DND-41 (cell line): Measurements from ENCODE around the gene NPAS1.
A peak's percentile ranks its signal among the peaks of the same experiment; 100 is the strongest.
"Not testable (repeated sequence)": the region's sequence is repeated elsewhere in the genome, so short reads cannot be mapped to it uniquely, and the experiment has no call there.

Source experiments
- ATAC-seq: fragments of 200-7000 bp; cut with Tn5 transposase; 3 replicates; pipeline ENCODE4 v1.9.1; 2021; ENCODE audit warnings: low read depth; ENCODE audit not compliant: insufficient read depth
- DNase-seq: peaks from one replicate; pipeline ENCODE4 v3.0.0-alpha.2; 2020
- H2AFZ ChIP-seq: 2 replicates; pipeline ENCODE4 v1.6.0; 2012; ENCODE audit warnings: low read depth, low read length
- H3K27ac ChIP-seq: 2 replicates; pipeline ENCODE4 v1.5.1; 2012; ENCODE audit warnings: low read length, inconsistent platforms
- H3K27me3 ChIP-seq: fragments of 200-600 bp; sonication (generic); 2 replicates; pipeline ENCODE4 v1.6.0; 2012; ENCODE audit warnings: low read length, mild to moderate bottlenecking, inconsistent platforms; ENCODE audit not compliant: insufficient read depth, poor library complexity
- H3K36me3 ChIP-seq: 2 replicates; pipeline ENCODE4 v1.5.1; 2012; ENCODE audit warnings: low read length, inconsistent platforms; ENCODE audit not compliant: insufficient read depth
- H3K4me1 ChIP-seq: 2 replicates; pipeline ENCODE4 v1.5.1; 2012; ENCODE audit warnings: mild to moderate bottlenecking, low read length; ENCODE audit not compliant: insufficient read depth
- H3K4me2 ChIP-seq: 2 replicates; pipeline ENCODE4 v1.6.0; 2012; ENCODE audit warnings: mild to moderate bottlenecking, moderate library complexity, low read length, inconsistent platforms; ENCODE audit not compliant: insufficient read depth
- H3K4me3 ChIP-seq, 2 experiments: fragments of 200-600 bp in 1 of 2; shearing (Covaris generic) in 1 of 2; 2 replicates each; pipeline ENCODE4 v1.5.1; 2012 to 2016; ENCODE audit warnings: inconsistent platforms in 2 of 2, low read length in 2 of 2, mild to moderate bottlenecking in 2 of 2, low read depth in 1 of 2, moderate library complexity in 1 of 2
- H3K79me2 ChIP-seq: 2 replicates; pipeline ENCODE4 v1.6.0; 2012; ENCODE audit warnings: low read length, inconsistent platforms; ENCODE audit not compliant: insufficient read depth
- H3K9ac ChIP-seq: 2 replicates; pipeline ENCODE4 v1.6.0; 2012; ENCODE audit warnings: low read depth, mild to moderate bottlenecking, inconsistent platforms, low read length, moderate library complexity
- H3K9me3 ChIP-seq: 2 replicates; pipeline ENCODE4 v1.5.1; 2012; ENCODE audit warnings: low read length, moderate library complexity, mild to moderate bottlenecking, inconsistent platforms; ENCODE audit not compliant: insufficient read depth, severe bottlenecking
- H4K20me1 ChIP-seq: 2 replicates; pipeline ENCODE4 v1.6.0; 2012; ENCODE audit warnings: low read length; ENCODE audit not compliant: insufficient read depth
- EZH2 ChIP-seq: IDR thresholded peaks from 3 replicates; pipeline ENCODE4 v1.6.1; 2012; ENCODE audit warnings: borderline replicate concordance, low read depth, mild to moderate bottlenecking, moderate library complexity, low read length, inconsistent platforms; ENCODE audit not compliant: severe bottlenecking
- TF ChIP-seq, protein P1 (sequence below): IDR thresholded peaks from 2 replicates; pipeline ENCODE4 v1.5.1; 2012; ENCODE audit warnings: borderline replicate concordance, low read length, moderate library complexity, mild to moderate bottlenecking; ENCODE audit not compliant: poor library complexity, severe bottlenecking; ENCODE audit errors: extremely low read depth

NPAS1 gene

DNA sequence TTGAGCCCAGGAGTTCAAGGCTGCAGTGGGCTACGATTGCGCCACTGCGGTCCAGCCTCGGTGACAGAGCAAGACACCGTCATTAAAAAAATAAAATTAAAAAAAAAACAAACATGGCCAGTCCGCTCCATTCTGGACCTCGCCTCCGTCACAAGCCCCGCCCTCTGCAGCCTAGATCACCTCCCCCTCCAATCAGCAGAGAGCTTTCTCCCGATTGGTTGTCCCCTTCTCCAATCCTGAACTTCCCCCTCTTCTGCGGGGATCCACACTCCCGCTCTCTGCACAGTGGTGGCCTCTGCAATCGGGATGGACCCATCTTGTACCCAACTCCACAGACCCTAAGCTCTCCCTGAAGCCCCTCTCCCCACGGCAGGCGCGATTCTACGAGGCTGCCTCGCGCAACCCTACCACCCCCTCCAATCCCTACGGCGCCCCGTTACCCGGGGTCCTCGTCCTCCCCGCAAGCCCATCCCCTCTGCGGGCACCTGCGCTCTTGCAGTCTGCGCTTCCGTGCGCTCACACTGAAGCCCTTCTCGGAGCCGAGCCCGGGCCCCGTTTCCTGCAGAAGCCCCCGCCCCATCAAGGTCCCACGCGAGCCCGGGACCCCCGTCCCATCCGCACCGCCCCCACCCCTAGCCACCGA is 28.2 kb downstream of the NPAS1 start:
- H3K9ac ChIP-seq: peak overlapping the region; percentile 81
- peak overlapping the region; percentile 81 for H3K4me2 ChIP-seq
- H3K4me3 ChIP-seq: peak overlapping the region; percentile 61 to 89; a peak in 3 of 4 replicates
- H3K27ac ChIP-seq: peak overlapping the region; percentile 71
- H2AFZ ChIP-seq: peak overlapping the region; percentile 84
- no peaks in the 10 kb centered on the region for H3K27me3 ChIP-seq
- ATAC-seq (peak; percentile 67), DNase-seq (peak; percentile 85)
- peaks cover 33% of the 10 kb centered on the region for H3K79me2 ChIP-seq
- H4K20me1 ChIP-seq: peaks cover 3% of the 10 kb centered on the region; the same call in 1 of the 2 replicates
- peaks cover 15% of the 10 kb centered on the region for H3K36me3 ChIP-seq
- no peak for TF ChIP-seq EZH2
- TF ChIP-seq, protein P1, sequence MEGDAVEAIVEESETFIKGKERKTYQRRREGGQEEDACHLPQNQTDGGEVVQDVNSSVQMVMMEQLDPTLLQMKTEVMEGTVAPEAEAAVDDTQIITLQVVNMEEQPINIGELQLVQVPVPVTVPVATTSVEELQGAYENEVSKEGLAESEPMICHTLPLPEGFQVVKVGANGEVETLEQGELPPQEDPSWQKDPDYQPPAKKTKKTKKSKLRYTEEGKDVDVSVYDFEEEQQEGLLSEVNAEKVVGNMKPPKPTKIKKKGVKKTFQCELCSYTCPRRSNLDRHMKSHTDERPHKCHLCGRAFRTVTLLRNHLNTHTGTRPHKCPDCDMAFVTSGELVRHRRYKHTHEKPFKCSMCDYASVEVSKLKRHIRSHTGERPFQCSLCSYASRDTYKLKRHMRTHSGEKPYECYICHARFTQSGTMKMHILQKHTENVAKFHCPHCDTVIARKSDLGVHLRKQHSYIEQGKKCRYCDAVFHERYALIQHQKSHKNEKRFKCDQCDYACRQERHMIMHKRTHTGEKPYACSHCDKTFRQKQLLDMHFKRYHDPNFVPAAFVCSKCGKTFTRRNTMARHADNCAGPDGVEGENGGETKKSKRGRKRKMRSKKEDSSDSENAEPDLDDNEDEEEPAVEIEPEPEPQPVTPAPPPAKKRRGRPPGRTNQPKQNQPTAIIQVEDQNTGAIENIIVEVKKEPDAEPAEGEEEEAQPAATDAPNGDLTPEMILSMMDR: peak; percentile 1
- peaks cover 24% of the 10 kb centered on the region for H3K4me1 ChIP-seq
- H3K9me3 ChIP-seq: no peaks in the 10 kb centered on the region

DNA sequence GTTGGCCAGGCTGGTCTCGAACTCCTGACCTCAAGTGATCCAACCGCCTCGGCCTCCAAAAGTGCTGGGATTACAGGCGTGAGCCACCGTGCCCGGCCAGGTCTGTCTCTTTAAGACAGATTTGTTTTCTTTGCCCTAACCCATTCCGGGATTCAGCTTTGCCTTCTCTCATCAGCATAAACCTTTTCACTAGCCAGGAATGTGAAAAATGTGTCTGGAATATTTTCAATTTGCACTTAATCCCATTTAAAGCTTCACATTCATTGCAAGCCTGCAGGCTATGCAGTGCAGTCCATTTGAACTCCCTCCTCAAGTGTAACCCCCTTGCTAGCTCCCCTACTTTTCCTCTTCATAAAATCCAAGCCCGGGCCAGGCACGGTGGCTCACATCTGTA is 29.7 kb downstream of the NPAS1 start:
- peaks cover 15% of the 10 kb centered on the region for H3K36me3 ChIP-seq
- H3K9me3 ChIP-seq: no peaks in the 10 kb centered on the region
- H3K27me3 ChIP-seq: no peaks in the 10 kb centered on the region
- H3K79me2 ChIP-seq: peaks cover 33% of the 10 kb centered on the region
- TF ChIP-seq EZH2: no peak
- TF ChIP-seq, protein P1: no peak
- peaks cover 24% of the 10 kb centered on the region for H3K4me1 ChIP-seq
- H3K4me3 ChIP-seq: peak overlapping the region in 1 of 2 experiments; percentile 89; a peak in 2 of 4 replicates
- H4K20me1 ChIP-seq: peaks cover 3% of the 10 kb centered on the region; the same call in 1 of the 2 replicates
- H2AFZ ChIP-seq: peak overlapping the region; percentile 28; the same call in 1 of the 2 replicates
- ATAC-seq (no peak), DNase-seq (no peak)
- peak overlapping the region; percentile 46 for H3K9ac ChIP-seq
- peak overlapping the region; percentile 81 for H3K4me2 ChIP-seq
- H3K27ac ChIP-seq: peak overlapping the region; percentile 38

DNA sequence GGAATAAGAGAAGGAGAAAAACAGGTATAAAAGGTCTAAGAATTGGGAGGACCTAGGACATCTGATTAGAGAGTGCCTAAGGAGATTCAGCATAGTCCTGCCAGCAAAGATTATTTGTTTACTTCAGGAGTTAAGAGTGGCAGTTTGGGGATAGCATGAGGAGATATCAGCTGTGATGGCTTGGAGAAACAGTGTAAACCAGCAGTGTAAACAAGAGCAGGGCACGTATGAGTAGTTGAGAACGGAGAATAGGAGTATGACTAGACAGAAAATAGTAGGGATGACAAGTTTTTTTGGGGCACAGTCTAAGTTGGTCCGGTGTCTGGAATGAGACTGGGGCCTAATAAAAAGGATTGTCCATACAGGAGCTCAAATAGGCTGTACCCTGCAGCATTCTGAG is 30.9 kb downstream of the NPAS1 start:
- Histone ChIP-seq H3K4me1 (peaks cover 24% of the 10 kb centered on the region), H3K79me2 (peaks cover 28% of the 10 kb centered on the region)
- DNase-seq, H2AFZ ChIP-seq, H3K4me3 ChIP-seq, H4K20me1 ChIP-seq, ATAC-seq, H3K36me3 ChIP-seq, H3K27me3 ChIP-seq, H3K27ac ChIP-seq, H3K9ac ChIP-seq, H3K4me2 ChIP-seq, H3K9me3 ChIP-seq: not testable (repeated sequence)

DNA sequence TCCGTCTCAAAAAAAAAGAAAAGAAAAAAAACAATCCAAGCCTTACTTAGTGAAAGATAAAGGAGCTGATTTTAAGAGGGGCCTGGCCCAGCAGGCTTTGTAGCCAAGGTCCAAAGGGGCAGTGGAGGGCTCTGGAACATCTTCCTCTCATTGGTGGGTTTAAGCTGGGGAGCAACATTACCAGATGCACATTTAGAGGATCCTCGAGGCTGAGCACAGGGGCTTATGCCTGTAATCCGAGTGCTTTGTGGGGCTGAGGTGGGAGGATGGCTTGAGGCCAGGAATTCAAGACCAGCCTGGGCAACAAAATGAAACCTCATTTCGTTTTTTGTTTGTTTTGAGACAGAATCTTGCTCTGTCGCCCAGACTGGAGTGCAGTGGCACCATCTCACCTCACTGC is 36.8 kb downstream of the NPAS1 start:
- no peak overlapping the region for H3K27ac ChIP-seq
- no peak overlapping the region for H3K4me2 ChIP-seq
- no peak for DNase-seq
- no peaks in the 10 kb centered on the region for H3K36me3 ChIP-seq
- H3K9ac ChIP-seq: no peak overlapping the region
- H4K20me1 ChIP-seq: no peaks in the 10 kb centered on the region
- H3K4me3 ChIP-seq: no peak overlapping the region
- H3K79me2 ChIP-seq: no peaks in the 10 kb centered on the region
- ATAC-seq: no peak
- no peak for TF ChIP-seq EZH2
- TF ChIP-seq, protein P1: no peak
- H3K9me3 ChIP-seq: no peaks in the 10 kb centered on the region
- H3K4me1 ChIP-seq: no peaks in the 10 kb centered on the region
- H3K27me3 ChIP-seq: no peaks in the 10 kb centered on the region
- H2AFZ ChIP-seq: no peak overlapping the region
